ENCODE measurements around the gene FOXP1.

GRCh38 chr3:71130471-71131374, 452.8 kb downstream of the FOXP1 start:
- TF ChIP-seq CTCF (IDR thresholded peaks at IDR 0.05) = no peak
- TF ChIP-seq POLR2A (IDR thresholded peaks at IDR 0.05) = no peak

All from breast epithelium (tissue), 3 donors.